Left ventricle myocardium inferior (tissue), 1 donor: ENCODE data around the gene GCK. TPM values are rescaled to one million over a fixed set of nuclear protein-coding genes. Genes with fewer than 3 reads are reported as not detected.

Experiments used
- DNase-seq: peaks from one replicate; pipeline ENCODE4 v3.0.0-alpha.2; 2020
- H3K27ac ChIP-seq: fragments of 200-600 bp; replicated peaks from 2 replicates; pipeline ENCODE4 v1.8.0; 2021
- H3K27me3 ChIP-seq: fragments of 200-600 bp; 2 replicates; pipeline ENCODE4 v1.8.0; 2021; ENCODE audit warnings: low read depth
- H3K36me3 ChIP-seq: fragments of 200-600 bp; 2 replicates; pipeline ENCODE4 v1.8.0; 2021
- H3K4me1 ChIP-seq: fragments of 200-600 bp; 2 replicates; pipeline ENCODE4 v1.8.0; 2021
- H3K4me3 ChIP-seq: fragments of 200-600 bp; 2 replicates; pipeline ENCODE4 v1.8.0; 2021; ENCODE audit warnings: mild to moderate bottlenecking, moderate library complexity
- H3K9me3 ChIP-seq: fragments of 200-600 bp; replicated peaks from 2 replicates; pipeline ENCODE4 v1.8.0; 2021
- intact Hi-C: fragments of 100-400 bp; cut with micrococcal nuclease; formaldehyde crosslinking; loops from one replicate; pipeline ENCODE4 v1.11.0; 2022
- total RNA-seq: library from RNA; stranded (reverse); fragmentation: NEBNext Ultra II Directional; extraction: Animal tissue kit (Norgen Biotek cat#: 25700); gene quantifications from one replicate; pipeline ENCODE4 v1.2.1, GENCODE V29; 2021
- TF ChIP-seq, protein P1 (sequence below): fragments of 200-600 bp; IDR thresholded peaks from 2 replicates; pipeline ENCODE4 v1.8.0; 2021; ENCODE audit warnings: antibody characterized with exemption, mild to moderate bottlenecking, borderline replicate concordance
- donor health status: DM: no; HTN: yes; CAD: no; lungs with severe emphysema.

GCK gene
- total RNA-seq, 1 donor from 2014 or later: 0.49 TPM

- TF ChIP-seq, protein P1, sequence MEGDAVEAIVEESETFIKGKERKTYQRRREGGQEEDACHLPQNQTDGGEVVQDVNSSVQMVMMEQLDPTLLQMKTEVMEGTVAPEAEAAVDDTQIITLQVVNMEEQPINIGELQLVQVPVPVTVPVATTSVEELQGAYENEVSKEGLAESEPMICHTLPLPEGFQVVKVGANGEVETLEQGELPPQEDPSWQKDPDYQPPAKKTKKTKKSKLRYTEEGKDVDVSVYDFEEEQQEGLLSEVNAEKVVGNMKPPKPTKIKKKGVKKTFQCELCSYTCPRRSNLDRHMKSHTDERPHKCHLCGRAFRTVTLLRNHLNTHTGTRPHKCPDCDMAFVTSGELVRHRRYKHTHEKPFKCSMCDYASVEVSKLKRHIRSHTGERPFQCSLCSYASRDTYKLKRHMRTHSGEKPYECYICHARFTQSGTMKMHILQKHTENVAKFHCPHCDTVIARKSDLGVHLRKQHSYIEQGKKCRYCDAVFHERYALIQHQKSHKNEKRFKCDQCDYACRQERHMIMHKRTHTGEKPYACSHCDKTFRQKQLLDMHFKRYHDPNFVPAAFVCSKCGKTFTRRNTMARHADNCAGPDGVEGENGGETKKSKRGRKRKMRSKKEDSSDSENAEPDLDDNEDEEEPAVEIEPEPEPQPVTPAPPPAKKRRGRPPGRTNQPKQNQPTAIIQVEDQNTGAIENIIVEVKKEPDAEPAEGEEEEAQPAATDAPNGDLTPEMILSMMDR: no peak
- no peaks in the 10 kb centered on the region for H3K9me3 ChIP-seq
- peaks cover 20% of the 10 kb centered on the region for H3K4me1 ChIP-seq
- H3K27me3 ChIP-seq: no peaks in the 10 kb centered on the region
- intact Hi-C loops: no loop called here
- no peak for DNase-seq
- no peaks in the 10 kb centered on the region for H3K36me3 ChIP-seq
- H3K4me3 ChIP-seq: no peak overlapping the region
- no peak overlapping the region for H3K27ac ChIP-seq
Observed at GRCh38 chr7:44096326-44096881, 92.8 kb downstream of the GCK start.

GRCh38 chr7:44095781-44096180 is 93.5 kb downstream of the GCK start:
- TF ChIP-seq, protein P1: no peak
- intact Hi-C loops: no loop called here
- H3K27me3 ChIP-seq: no peaks in the 10 kb centered on the region
- no peaks in the 10 kb centered on the region for H3K36me3 ChIP-seq
- peaks cover 16% of the 10 kb centered on the region for H3K4me1 ChIP-seq
- no peak overlapping the region for H3K4me3 ChIP-seq
- DNase-seq: no peak
- no peak overlapping the region for H3K27ac ChIP-seq
- no peaks in the 10 kb centered on the region for H3K9me3 ChIP-seq

- no peak overlapping the region for H3K27ac ChIP-seq
- H3K9me3 ChIP-seq: no peaks in the 10 kb centered on the region
- peaks cover 8% of the 10 kb centered on the region for H3K4me1 ChIP-seq
- DNase-seq: no peak
- no peaks in the 10 kb centered on the region for H3K36me3 ChIP-seq
- H3K4me3 ChIP-seq: no peak overlapping the region
- H3K27me3 ChIP-seq: no peaks in the 10 kb centered on the region
- intact Hi-C loops: no loop called here
- TF ChIP-seq, protein P1: no peak
Observed at GRCh38 chr7:44094883-44095592, 94.2 kb downstream of the GCK start.

DNA sequence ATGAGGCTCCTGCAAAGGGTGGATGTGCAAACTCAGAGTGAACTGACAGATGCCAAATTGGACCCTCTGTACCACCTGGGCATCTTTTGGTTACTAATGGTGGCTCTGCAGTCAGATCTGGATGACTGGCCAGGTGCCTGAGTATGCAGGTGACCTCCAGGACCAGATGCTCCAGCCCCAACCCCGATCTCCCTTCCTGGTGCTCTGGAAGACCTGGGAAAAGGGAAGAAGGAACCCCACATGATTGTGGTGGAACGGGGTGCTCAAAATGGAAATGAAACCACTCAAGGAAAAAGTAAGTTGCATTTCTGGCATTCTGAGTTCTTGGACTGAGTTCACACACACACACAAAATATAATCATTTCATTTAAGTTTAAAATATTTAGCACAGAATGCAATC is 94.9 kb downstream of the GCK start:
- no peak for DNase-seq
- no peak overlapping the region for H3K27ac ChIP-seq
- TF ChIP-seq, protein P1: no peak
- H3K36me3 ChIP-seq: no peaks in the 10 kb centered on the region
- no peaks in the 10 kb centered on the region for H3K27me3 ChIP-seq
- no peak overlapping the region for H3K4me3 ChIP-seq
- H3K9me3 ChIP-seq: no peaks in the 10 kb centered on the region
- intact Hi-C loops: no loop called here
- H3K4me1 ChIP-seq: peaks cover 2% of the 10 kb centered on the region

Other genes starting within 250 kb of the GCK start
- not detected for gene SPDYE1, start 191.5 kb downstream of the GCK start, total RNA-seq
- gene DBNL, start 144.7 kb downstream of the GCK start, total RNA-seq: 33.1 TPM
- gene PGAM2, start 123.9 kb downstream of the GCK start, total RNA-seq: 671 TPM
- 12.4 TPM for gene POLM, start 106.9 kb downstream of the GCK start, total RNA-seq
- 20.5 TPM for gene AEBP1, start 85.1 kb downstream of the GCK start, total RNA-seq
- 78.0 TPM for gene POLD2, start 65.9 kb downstream of the GCK start, total RNA-seq
- gene MYL7, start 48.1 kb downstream of the GCK start, total RNA-seq: 518 TPM
- 53.3 TPM for gene YKT6, start 11.5 kb upstream of the GCK start, total RNA-seq
- gene CAMK2B, start 136.2 kb upstream of the GCK start, total RNA-seq: 98.0 TPM